Chondrocyte (in vitro differentiated cells): Measurements from ENCODE around the gene B3GNT9. TPM values are rescaled to one million over a fixed set of nuclear protein-coding genes. Genes with fewer than 3 reads are reported as not detected.

Source experiments
- DNase-seq: peaks from one replicate; pipeline ENCODE4 v3.0.0; 2021; ENCODE audit warnings: mixed read lengths, low spot score
- H3K27ac Mint-ChIP-seq: one replicate; pipeline ENCODE4 v1.8.0; 2021; ENCODE audit warnings: mild to moderate bottlenecking, moderate library complexity, mixed read lengths; ENCODE audit not compliant: unreplicated experiment
- H3K27me3 Mint-ChIP-seq: 2 replicates; pipeline ENCODE4 v1.8.0; 2021; ENCODE audit warnings: low read depth, mixed read lengths
- H3K36me3 Mint-ChIP-seq: 2 replicates; pipeline ENCODE4 v1.8.0; 2021; ENCODE audit warnings: low read depth, mixed read lengths
- H3K4me1 Mint-ChIP-seq: 2 replicates; pipeline ENCODE4 v1.8.0; 2021; ENCODE audit warnings: low read depth, mild to moderate bottlenecking, mixed read lengths
- H3K4me3 Mint-ChIP-seq: one replicate; pipeline ENCODE4 v1.8.0; 2021; ENCODE audit warnings: mild to moderate bottlenecking, moderate library complexity, mixed read lengths; ENCODE audit not compliant: unreplicated experiment
- H3K9me3 Mint-ChIP-seq: 2 replicates; pipeline ENCODE4 v1.8.0; 2021; ENCODE audit warnings: low read depth, mixed read lengths
- CTCF ChIP-seq: fragments of 200-600 bp; sonication (generic); IDR thresholded peaks from 2 replicates; pipeline ENCODE4 v1.5.0; 2021; ENCODE audit warnings: antibody characterized with exemption, mild to moderate bottlenecking, moderate library complexity
- total RNA-seq: library from RNA; stranded (reverse); gene quantifications from 3 replicates; pipeline ENCODE4 v1.2.1, GENCODE V29; 2021

The B3GNT9 gene
- total RNA-seq, 1 donor from 2014 or later: 41.4 TPM

GRCh38 chr16:67163164-67163998 lies 12.6 kb upstream of the B3GNT9 start:
- no peaks in the 10 kb centered on the region for H3K9me3 Mint-ChIP-seq
- no peak for DNase-seq
- H3K27ac Mint-ChIP-seq: no peak overlapping the region
- H3K4me3 Mint-ChIP-seq: peak overlapping the region; percentile 46
- TF ChIP-seq CTCF: no peak
- H3K4me1 Mint-ChIP-seq: peaks cover 33% of the 10 kb centered on the region
- H3K36me3 Mint-ChIP-seq: no peaks in the 10 kb centered on the region
- H3K27me3 Mint-ChIP-seq: peaks cover 13% of the 10 kb centered on the region

GRCh38 chr16:67162506-67163163 lies 11.8 kb upstream of the B3GNT9 start:
- peaks cover 31% of the 10 kb centered on the region for H3K4me1 Mint-ChIP-seq
- H3K27ac Mint-ChIP-seq: no peak overlapping the region
- no peaks in the 10 kb centered on the region for H3K36me3 Mint-ChIP-seq
- no peak for DNase-seq
- peaks cover 13% of the 10 kb centered on the region for H3K27me3 Mint-ChIP-seq
- H3K9me3 Mint-ChIP-seq: no peaks in the 10 kb centered on the region
- H3K4me3 Mint-ChIP-seq: peak overlapping the region; percentile 12
- TF ChIP-seq CTCF: no peak

GRCh38 chr16:67161595-67162058 lies 10.8 kb upstream of the B3GNT9 start:
- Mint-ChIP-seq H3K9me3 (no peaks in the 10 kb centered on the region), H3K27ac (no peak overlapping the region), H3K27me3 (peaks cover 14% of the 10 kb centered on the region), H3K36me3 (no peaks in the 10 kb centered on the region), H3K4me1 (peaks cover 31% of the 10 kb centered on the region), H3K4me3 (no peak overlapping the region)
- no peak for TF ChIP-seq CTCF
- DNase-seq: no peak

- peaks cover 24% of the 10 kb centered on the region for H3K4me1 Mint-ChIP-seq
- DNase-seq: no peak
- H3K9me3 Mint-ChIP-seq: no peaks in the 10 kb centered on the region
- peaks cover 14% of the 10 kb centered on the region for H3K27me3 Mint-ChIP-seq
- peak overlapping the region; percentile 86 for H3K4me3 Mint-ChIP-seq
- no peak overlapping the region for H3K27ac Mint-ChIP-seq
- no peaks in the 10 kb centered on the region for H3K36me3 Mint-ChIP-seq
- TF ChIP-seq CTCF: no peak
Measured at GRCh38 chr16:67158637-67159600, 8.1 kb upstream of the B3GNT9 start.
